GM10266 (cell line): ENCODE data around the gene C1QTNF9B.

ENCODE experiments used
- DNase-seq: peaks from one replicate; pipeline ENCODE4 v3.0.0; 2012; ENCODE audit errors: extremely low spot score
- CTCF ChIP-seq: IDR thresholded peaks from 2 replicates; pipeline ENCODE4 v1.5.1; 2012; ENCODE audit warnings: mild to moderate bottlenecking, low read depth; ENCODE audit not compliant: control insufficient read depth, insufficient read depth; ENCODE audit errors: missing control alignments

Gene C1QTNF9B

GRCh38 chr13:23851106-23851505 lies 46.2 kb downstream of the C1QTNF9B start:
- TF ChIP-seq CTCF = no peak
- DNase-seq = no peak

GRCh38 chr13:23850134-23850533 lies 47.2 kb downstream of the C1QTNF9B start:
- DNase-seq = no peak
- no peak for TF ChIP-seq CTCF

GRCh38 chr13:23849670-23850069 lies 47.6 kb downstream of the C1QTNF9B start:
- DNase-seq = no peak
- no peak for TF ChIP-seq CTCF

- TF ChIP-seq CTCF = no peak
- no peak for DNase-seq
Measured at GRCh38 chr13:23848646-23849141, 48.6 kb downstream of the C1QTNF9B start.

GRCh38 chr13:23848019-23848418 lies 49.3 kb downstream of the C1QTNF9B start:
- DNase-seq = no peak
- no peak for TF ChIP-seq CTCF

- no peak for DNase-seq
- TF ChIP-seq CTCF = no peak
Measured at GRCh38 chr13:23847497-23847896, 49.8 kb downstream of the C1QTNF9B start.

- TF ChIP-seq CTCF = no peak
- DNase-seq = no peak
Measured at GRCh38 chr13:23845105-23845725, 52.1 kb downstream of the C1QTNF9B start.
